GM21576 (cell line): ENCODE results near the gene NEMP2.

ENCODE experiments used
- ATAC-seq: cut with Tn5 transposase; IDR thresholded peaks from one replicate; pipeline ENCODE4 v1.9.1; 2021; ENCODE audit warnings: mild to moderate bottlenecking, moderate library complexity; ENCODE audit not compliant: unreplicated experiment

NEMP2 gene

GRCh38 chr2:190534310-190535120 lies at the start of gene NEMP2:
TSS of gene NEMP2 (minus strand) at chr2:190534722. CDS start at chr2:190534655, 67 bp downstream.
- peak; percentile 60 for ATAC-seq

GRCh38 chr2:190583507-190584337 lies 49.2 kb upstream of the NEMP2 start:
- ATAC-seq = peak; percentile 65

GRCh38 chr2:190582736-190583506 lies 48.4 kb upstream of the NEMP2 start:
- ATAC-seq = peak; percentile 71

DNA sequence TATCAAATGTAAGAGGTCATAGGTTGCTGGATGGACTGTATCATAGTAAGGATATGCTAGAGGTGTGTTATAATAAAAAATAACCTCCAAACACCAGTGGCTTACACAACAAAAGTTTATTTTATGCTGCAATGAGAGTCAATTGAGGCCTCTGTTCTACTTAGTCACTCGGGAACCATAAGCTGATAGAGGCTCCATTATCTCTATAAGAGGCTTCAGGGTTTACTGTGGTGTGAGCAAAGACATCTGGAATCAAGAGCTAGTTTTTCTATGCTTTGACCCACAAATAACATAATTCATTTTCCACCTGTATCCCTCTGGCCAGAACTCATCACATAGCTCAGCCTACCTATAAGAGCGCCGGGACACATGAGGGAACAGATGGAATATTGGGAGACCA lies 47.5 kb upstream of the NEMP2 start:
- ATAC-seq = no peak

DNA sequence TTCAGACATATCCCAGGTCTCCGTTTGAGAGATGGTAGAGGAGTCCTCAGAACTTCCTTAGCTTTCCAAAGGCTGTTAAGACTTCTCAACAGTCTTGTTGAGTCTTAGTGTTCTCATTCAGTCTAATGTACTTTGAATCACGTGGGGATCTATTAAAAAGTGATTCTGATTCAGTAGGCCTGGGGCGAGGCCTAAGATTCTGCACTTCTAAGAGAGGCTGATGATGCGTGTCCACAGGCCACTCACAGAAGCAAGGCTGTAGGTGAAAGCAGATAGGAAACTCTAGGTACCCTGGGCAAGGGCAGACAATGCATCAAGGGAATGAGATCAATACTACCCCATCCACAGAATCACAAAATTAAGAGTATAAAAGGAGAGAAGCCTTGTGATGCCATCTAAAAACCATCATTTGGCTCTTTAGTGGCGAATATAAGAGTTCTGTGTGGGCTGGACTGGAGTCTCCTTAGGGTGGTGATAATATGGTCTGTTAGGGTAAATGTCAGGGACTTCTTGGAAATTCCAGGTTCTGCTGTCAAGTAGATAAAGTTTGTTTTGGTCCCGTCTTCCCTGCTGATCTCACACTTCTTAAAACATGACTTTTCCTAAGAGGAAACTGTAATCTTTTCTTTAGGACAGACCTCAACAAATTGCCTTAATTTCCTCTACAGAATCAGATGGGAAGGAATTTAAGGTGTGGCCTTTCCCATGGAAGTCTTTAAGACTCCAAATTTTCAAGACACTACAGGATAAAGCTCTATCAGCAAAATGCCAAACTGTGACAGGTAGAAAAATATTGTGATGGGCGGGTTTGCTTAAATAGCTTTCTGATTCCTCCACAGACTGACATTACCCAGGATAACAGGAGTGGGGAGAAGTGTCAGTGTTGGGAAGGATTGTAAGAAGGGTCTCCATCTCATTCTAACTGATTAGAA lies 45.7 kb upstream of the NEMP2 start:
- no peak for ATAC-seq

GRCh38 chr2:190579058-190579410 lies 44.5 kb upstream of the NEMP2 start:
- no peak for ATAC-seq

DNA sequence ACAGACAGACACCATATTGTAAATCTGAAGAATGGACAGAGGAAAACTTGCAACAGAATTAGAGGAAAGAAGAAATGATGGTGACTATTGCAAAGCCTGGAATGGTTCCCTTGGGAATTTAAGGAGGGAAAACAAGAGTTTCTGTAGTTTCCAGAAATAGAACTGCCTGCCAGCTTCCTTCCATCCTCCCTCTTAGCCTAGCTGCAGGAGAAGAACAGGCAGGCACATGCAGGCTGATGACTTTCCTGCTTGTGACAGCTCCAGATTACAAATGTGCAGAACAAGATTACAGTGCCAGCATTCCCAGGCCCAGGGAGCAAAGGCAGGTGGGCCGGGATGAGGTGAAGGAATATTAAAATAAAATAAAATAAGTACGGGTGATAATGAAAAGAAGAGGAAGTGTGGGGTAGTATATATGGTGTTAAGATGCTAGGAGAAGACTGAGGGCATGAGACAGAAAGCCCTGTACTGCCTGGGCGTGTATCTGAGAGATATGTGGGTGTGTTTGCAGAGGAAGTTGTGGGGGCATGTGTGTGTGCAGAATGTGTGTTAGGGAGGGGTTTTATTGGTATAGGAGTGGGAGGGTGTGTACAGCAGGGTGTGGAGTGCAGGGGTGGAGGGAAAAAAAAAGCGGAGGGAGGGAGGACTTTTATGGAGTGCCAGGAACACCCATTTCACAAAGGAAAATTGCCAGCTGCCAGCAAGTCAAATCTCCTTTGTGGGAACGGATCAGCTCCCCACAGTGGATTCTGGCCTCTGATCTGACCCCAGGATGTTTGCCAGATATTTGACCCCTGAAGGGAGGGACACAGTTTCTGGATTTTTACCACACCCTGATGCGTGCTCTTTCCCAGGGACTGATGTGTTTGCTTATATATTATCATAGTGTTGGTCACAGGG lies 43.9 kb upstream of the NEMP2 start:
- no peak for ATAC-seq

GRCh38 chr2:190576573-190576972 lies 42.1 kb upstream of the NEMP2 start:
- ATAC-seq = no peak

- ATAC-seq = no peak
Observed at GRCh38 chr2:190575263-190575662, 40.7 kb upstream of the NEMP2 start.

- no peak for ATAC-seq
Observed at GRCh38 chr2:190574169-190574568, 39.6 kb upstream of the NEMP2 start.

DNA sequence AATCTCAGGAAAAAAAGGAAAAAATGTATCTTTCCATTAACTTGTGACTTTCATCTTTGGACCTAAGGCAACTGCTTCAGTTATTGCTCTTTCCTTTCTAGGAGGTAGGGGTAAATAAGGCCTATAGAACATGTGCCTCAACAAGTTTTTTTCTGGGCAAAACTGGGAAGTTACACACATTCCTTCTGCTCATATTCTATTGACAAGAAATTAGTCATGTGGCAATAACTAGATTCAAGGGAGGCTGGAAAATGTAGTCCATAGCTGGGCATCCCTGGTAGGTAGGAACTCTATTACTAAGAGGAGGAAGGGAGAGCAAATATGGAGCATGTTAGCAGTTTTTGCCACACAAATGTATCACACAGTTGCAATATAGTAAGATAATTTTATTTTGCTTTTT lies 37.7 kb upstream of the NEMP2 start:
- no peak for ATAC-seq

DNA sequence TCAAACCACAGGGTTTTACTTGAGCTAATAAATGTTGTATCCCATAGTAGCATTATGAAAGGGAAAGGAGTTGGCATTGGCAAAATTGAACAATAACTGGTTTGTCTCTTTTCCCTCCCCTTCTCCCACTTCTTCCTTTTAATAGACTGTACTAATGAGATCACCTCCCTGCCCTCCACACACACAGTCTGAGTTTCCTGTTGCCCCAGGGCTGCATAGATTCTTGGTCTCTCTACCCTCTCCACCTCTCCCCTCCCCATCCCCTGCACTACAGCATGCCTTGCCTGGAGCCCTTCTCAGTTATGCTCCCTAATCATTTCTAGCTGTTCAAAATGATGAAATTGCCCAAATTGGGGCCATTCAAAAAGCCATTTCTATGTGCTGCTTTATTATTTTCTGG lies 37.2 kb upstream of the NEMP2 start:
- ATAC-seq = no peak

- no peak for ATAC-seq
Observed at GRCh38 chr2:190570871-190571270, 36.3 kb upstream of the NEMP2 start.

- no peak for ATAC-seq
Observed at GRCh38 chr2:190569994-190570755, 35.7 kb upstream of the NEMP2 start.

DNA sequence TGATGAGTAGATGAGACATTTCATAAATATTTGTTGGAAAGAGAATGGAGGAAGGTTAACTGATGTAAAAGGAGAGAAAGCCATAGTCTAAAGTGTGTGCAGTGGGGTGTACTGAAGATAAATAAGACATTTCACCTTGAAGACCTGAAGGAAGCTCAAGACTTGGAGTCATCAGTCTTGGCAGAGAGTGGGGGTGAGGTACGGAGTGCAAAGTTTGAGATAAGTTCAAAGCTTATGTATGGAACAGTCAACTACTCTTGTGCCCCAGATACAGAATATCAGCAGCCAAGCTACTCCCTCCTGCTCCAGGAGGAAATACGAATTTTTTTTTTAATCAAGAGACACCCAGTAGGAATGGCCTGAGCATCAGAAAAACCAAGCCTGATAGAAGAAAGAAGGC lies 30.3 kb upstream of the NEMP2 start:
- ATAC-seq = no peak

DNA sequence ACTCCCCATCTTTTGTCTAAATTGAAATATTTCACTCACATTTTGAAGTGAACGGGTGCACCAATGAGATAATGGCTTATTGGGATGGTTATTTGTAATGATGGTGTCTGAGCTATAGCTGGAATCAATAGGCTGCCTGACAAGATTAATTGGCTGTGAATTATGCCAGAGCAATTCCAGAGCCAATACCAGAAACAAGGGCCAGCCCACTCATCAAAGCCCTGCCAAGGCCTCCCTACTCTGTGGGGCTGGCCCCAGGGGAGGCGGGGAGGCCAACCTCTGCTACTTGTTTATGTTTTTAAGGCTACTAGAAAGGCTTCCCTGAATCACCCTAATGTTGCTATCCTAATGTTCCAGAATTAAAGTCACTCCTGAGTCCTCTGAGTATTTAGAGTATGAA lies 29.1 kb upstream of the NEMP2 start:
- no peak for ATAC-seq

GRCh38 chr2:190563109-190563508 lies 28.6 kb upstream of the NEMP2 start:
- ATAC-seq = no peak

GRCh38 chr2:190562121-190562520 lies 27.6 kb upstream of the NEMP2 start:
- no peak for ATAC-seq

DNA sequence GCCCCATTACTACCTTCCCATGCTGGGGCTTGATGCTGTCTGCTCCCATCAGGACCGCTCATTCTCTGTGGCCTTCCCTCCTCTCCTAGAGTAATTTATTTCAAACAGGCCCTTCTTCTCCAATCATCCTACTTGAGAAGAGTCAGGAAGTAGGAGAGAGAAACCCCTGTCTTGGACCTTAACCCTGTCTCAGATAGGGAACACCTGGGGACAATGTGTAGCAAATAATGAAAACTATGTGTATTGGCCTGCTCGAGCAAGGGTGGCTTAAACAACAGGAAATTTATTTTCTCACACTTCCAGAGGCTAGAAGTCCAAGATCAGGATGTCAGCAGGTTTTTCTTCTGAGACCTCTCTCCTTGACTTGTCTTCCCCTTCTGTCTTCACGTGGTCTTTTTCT lies 26.6 kb upstream of the NEMP2 start:
- no peak for ATAC-seq
